K562 (cell line): Measurements from ENCODE around the gene TPSG1.

Source experiments
- POLR2AphosphoS5 ChIP-seq: IDR thresholded peaks from 2 replicates; pipeline ENCODE4 v1.6.1; 2011; ENCODE audit warnings: mild to moderate bottlenecking, low read depth, low read length, moderate library complexity; ENCODE audit not compliant: control insufficient read depth, insufficient read depth
- TF ChIP-seq, protein P1 (sequence below): fragments of 450-650 bp; IDR thresholded peaks from 2 replicates; pipeline ENCODE4 v1.6.1; 2017; ENCODE audit warnings: antibody characterized with exemption, mild to moderate bottlenecking

GRCh38 chr16:1195393-1195666 is 29.7 kb downstream of the TPSG1 start:
- no peak for TF ChIP-seq POLR2AphosphoS5
- TF ChIP-seq, protein P1, sequence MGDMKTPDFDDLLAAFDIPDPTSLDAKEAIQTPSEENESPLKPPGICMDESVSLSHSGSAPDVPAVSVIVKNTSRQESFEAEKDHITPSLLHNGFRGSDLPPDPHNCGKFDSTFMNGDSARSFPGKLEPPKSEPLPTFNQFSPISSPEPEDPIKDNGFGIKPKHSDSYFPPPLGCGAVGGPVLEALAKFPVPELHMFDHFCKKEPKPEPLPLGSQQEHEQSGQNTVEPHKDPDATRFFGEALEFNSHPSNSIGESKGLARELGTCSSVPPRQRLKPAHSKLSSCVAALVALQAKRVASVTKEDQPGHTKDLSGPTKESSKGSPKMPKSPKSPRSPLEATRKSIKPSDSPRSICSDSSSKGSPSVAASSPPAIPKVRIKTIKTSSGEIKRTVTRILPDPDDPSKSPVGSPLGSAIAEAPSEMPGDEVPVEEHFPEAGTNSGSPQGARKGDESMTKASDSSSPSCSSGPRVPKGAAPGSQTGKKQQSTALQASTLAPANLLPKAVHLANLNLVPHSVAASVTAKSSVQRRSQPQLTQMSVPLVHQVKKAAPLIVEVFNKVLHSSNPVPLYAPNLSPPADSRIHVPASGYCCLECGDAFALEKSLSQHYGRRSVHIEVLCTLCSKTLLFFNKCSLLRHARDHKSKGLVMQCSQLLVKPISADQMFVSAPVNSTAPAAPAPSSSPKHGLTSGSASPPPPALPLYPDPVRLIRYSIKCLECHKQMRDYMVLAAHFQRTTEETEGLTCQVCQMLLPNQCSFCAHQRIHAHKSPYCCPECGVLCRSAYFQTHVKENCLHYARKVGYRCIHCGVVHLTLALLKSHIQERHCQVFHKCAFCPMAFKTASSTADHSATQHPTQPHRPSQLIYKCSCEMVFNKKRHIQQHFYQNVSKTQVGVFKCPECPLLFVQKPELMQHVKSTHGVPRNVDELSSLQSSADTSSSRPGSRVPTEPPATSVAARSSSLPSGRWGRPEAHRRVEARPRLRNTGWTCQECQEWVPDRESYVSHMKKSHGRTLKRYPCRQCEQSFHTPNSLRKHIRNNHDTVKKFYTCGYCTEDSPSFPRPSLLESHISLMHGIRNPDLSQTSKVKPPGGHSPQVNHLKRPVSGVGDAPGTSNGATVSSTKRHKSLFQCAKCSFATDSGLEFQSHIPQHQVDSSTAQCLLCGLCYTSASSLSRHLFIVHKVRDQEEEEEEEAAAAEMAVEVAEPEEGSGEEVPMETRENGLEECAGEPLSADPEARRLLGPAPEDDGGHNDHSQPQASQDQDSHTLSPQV, result no peak
